Ovary (tissue), 3 donors: ENCODE measurements around the gene ATP13A1.
"Not testable (repeated sequence)": the region's sequence is repeated elsewhere in the genome, so short reads cannot be mapped to it uniquely, and the experiment has no call there.

Source experiments
- EP300 ChIP-seq: sonication (generic); formaldehyde crosslinking; IDR thresholded peaks from one replicate; pipeline ENCODE4 v1.6.1; 2017; ENCODE audit warnings: antibody characterized with exemption
- POLR2A ChIP-seq: fragments of 450-650 bp; IDR thresholded peaks from one replicate; pipeline ENCODE4 v1.6.1; 2017; ENCODE audit warnings: antibody characterized with exemption, mild to moderate bottlenecking, moderate library complexity
- TF ChIP-seq, protein P1 (sequence below), 3 donors: fragments of 450-650 bp in 2 of 3; fragments of 200-600 bp in 1 of 3; IDR thresholded peaks; one replicate each; pipeline versions ENCODE4 v1.5.1 to v1.8.0; 2016 to 2022; ENCODE audit warnings: antibody characterized with exemption in 3 of 3, mild to moderate bottlenecking in 1 of 3
- donor health status: DM: no; HTN: no; CAD: no.

GRCh38 chr19:19689023-19689422 lies 25.5 kb upstream of the ATP13A1 start:
- TF ChIP-seq, protein P1, sequence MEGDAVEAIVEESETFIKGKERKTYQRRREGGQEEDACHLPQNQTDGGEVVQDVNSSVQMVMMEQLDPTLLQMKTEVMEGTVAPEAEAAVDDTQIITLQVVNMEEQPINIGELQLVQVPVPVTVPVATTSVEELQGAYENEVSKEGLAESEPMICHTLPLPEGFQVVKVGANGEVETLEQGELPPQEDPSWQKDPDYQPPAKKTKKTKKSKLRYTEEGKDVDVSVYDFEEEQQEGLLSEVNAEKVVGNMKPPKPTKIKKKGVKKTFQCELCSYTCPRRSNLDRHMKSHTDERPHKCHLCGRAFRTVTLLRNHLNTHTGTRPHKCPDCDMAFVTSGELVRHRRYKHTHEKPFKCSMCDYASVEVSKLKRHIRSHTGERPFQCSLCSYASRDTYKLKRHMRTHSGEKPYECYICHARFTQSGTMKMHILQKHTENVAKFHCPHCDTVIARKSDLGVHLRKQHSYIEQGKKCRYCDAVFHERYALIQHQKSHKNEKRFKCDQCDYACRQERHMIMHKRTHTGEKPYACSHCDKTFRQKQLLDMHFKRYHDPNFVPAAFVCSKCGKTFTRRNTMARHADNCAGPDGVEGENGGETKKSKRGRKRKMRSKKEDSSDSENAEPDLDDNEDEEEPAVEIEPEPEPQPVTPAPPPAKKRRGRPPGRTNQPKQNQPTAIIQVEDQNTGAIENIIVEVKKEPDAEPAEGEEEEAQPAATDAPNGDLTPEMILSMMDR (IDR thresholded peaks at IDR 0.05) = not testable (repeated sequence)
- TF ChIP-seq POLR2A, EP300: not testable (repeated sequence)
